GM12892 (cell line): ENCODE data around the gene AKAP11.

ENCODE experiments used
- POLR2A ChIP-seq: IDR thresholded peaks from 2 replicates; pipeline ENCODE4 v1.6.1; 2011; ENCODE audit warnings: low read depth, low read length, control low read depth
- POLR2AphosphoS5 ChIP-seq: IDR thresholded peaks from 2 replicates; pipeline ENCODE4 v1.6.1; 2011; ENCODE audit warnings: low read depth, low read length, control low read depth
- TAF1 ChIP-seq: IDR thresholded peaks from 2 replicates; pipeline ENCODE4 v1.6.1; 2011; ENCODE audit warnings: low read depth, mild to moderate bottlenecking, control low read depth, low read length, borderline replicate concordance

DNA sequence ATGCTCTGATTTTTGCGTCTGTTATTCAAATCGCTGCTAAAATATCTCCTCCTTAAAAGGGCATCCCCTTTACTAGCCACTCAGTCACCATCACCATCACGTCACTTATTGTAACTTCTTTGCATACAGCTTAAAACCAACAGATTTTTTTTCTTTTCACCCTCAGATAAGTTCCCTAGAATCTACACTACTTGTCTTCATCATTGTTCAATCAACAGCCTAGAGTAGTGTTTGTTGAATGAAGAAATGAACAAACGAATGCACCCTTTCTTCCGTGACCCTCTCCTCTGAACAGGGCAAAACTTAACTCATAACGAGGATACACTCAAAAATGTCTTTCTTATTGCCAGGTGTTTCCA lies 1.1 kb upstream of the AKAP11 start:
- TF ChIP-seq TAF1 (no peak), POLR2AphosphoS5 (no peak), POLR2A (no peak)
